GM19240 (cell line): Measurements from ENCODE around the gene CCDC85C.

Source experiments
- DNase-seq: peaks from one replicate; pipeline ENCODE4 v3.0.0; 2011; ENCODE audit warnings: low spot score; ENCODE audit not compliant: insufficient read length

The CCDC85C gene

DNA sequence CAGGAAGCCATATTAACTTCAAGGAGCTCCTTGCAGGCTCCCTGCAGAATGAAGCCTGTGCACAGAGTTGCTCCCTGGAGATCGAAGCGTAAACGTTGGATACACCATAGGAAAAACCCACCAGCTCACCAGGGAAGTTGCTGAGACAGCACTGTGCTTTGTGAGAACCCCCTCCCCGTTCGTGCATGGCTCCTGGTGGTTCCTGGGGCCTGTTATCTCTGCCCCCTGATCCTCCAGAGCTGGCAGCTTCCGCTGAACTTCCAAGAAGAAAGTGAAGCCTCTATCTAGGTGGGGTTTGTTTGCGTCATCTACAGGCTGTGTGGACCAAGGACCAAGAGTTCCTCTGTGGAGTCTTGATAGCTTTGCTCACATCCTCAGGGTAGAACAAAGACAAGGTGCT is 2.4 kb upstream of the CCDC85C start:
- DNase-seq, result no peak

DNA sequence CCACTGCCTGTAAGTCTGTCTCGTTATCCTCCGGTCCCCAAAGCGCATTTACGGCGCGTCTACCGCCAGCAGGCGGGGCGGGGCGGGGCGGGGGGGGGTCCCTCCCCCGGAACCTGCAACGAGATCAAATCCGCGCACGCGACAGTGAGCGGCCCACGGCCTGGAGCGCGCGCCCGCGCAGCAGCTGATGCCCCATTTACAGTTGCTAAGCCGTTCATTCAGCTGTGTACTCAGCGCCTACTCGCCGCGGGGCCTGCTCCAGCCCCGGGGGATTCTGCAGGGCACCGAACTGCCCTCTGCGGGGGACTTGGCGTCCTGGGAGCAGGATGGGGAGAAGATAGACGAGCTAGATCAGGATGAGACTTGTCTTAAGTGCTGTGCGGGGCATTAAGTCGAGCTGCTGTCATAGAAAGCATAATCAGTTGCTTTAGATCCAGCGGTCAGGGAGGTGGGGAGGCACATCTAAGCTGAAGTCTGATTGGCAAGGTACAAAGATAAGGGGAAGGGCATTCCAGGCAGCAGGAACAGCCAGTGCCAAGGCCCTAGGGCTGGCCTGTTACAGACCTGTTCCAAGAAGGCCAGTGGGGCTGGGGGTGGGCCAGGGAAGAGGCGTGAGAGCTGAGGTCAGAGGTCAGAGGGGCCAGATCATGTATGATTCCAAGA is 1.4 kb upstream of the CCDC85C start:
- DNase-seq, result peak; percentile 55

DNA sequence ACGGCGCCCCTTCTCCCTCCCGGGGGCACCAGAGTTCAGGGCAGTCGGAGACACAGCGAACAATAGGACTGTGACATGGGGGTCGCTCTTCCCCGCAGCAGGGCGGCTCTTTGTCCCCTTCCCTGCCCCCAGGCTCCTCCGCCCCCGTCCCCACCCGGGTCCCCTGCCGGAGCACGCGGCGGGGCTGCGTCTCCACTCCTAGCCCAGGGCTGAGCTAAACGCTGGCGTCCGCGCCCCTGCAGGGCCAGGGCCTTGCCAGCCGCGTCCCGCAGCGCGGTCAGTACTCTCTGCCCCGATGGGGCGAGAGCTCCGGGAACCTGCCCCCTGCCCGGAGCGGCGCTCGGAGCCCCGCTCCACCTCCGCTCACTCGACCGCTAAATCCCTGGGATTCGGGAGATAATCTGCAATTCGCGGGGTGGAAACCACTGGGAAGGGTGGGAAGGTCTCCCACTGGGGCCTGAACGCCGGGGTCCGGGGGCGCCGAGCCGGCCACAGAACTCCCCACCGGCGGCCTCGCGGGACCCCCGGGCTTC is 825 bp upstream of the CCDC85C start:
- DNase-seq, result no peak

DNA sequence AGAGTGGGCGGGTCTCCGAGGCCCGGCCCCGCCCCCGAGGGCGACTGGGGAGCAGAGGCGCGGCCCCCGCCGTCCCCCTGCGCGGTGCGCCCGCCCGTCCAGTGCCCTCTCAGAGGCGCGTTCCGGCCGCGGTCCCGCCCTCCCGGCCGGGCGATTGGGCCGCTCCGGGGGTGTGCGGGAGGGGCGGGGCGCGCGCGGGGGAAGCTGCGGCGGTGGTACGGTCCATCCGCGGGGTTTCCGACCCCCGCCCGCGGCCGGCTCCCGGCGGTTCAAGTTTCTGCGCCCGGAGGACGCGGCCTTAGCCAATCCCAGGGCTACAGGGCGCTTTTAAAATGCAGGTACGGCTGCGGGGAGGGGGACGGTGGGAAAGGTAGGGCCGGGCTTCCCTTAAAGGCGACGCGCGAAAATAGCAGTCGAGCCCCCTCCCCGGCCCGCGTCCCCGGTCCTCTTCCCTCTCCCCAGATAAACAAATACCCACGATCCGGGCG is 315 bp upstream of the CCDC85C start:
- peak; percentile 97 for DNase-seq

DNA sequence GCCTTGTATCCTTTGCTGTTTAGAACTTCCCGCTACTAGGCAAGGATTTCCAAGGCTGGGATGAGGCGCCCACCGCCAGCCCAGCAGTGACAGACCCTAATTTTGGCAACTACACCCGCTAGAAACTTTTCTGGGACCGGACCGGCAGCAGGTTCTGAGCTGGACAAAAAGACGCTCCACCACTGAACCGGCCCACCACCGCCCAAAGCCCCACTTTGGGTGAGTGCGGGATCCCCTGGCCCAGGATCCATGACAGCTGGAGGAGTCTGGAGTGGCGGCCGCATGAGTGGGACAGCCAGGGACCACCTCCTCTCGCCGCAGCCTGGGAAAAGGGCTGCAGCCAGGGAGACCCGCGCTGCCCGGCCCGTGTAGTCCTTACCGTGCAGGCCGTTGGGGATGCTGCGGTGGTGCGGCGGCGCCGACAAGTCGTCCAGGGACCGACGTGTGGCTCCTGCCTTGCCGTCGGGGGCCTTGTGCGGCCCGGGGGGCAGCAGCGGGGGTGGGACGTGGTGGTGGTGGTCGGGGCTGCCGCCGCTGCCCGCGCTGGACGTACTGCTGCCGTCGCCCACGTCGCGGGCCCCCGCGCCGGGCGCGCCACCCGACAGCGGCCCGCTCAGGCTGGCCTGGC is 1.1 kb downstream of the CCDC85C start:
- no peak for DNase-seq

DNA sequence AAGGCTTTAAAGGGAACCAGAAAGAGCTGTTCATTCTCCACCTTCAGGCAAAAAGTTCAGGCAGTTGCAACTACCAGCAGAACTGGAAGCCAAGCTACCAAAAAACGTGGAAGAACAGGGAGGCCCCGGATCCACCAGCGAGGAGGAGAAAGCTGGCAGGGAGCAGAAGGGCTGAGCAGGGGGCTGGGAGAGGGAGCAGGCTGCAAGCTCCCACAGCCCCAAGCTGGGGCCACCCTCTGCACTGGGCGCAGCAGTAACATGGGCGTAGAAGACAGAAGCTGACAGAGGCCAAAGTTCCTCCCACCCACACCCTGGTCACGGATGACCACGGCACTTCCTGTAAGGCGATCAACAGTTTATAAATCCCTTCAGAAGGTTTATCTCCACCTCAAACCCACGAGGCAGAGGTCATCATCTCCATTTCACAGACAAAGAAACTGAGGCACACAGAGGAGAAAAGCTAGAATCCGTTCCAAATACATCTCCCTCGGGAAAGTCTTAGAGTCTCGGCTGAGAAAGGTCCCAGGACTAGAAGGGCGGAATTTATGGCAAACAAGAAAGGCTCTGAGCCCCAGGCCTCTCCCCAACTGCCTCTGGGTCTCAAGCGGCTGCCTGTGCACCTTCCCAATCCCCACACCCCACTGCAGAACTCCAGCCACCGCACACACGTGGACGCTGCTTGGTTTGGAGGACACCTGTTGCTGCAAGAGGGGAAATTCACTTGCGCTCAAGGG is 1.8 kb downstream of the CCDC85C start:
- no peak for DNase-seq

DNA sequence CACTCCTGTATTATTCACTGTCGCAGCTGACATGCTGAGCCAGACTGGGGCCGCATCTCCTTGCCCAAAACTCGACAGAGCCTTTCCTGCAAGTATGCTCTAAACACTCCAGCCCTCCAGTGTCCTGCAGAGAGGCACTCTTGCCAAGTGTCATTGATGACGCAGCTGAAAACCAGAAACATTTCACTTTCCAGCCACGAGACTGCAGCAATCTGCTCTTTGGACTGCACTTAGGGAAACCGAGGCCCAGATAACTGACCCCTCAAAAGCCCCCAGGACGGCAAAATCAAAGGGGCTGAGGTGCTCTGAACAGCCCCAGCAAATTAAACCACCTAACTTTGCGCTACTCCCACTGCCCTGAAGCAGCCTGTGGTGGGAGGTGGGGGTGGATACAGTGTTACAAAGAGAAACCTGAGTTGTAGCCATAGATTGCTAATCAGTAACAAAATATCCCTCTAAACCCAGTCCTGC is 2.6 kb downstream of the CCDC85C start:
- DNase-seq, result no peak

DNA sequence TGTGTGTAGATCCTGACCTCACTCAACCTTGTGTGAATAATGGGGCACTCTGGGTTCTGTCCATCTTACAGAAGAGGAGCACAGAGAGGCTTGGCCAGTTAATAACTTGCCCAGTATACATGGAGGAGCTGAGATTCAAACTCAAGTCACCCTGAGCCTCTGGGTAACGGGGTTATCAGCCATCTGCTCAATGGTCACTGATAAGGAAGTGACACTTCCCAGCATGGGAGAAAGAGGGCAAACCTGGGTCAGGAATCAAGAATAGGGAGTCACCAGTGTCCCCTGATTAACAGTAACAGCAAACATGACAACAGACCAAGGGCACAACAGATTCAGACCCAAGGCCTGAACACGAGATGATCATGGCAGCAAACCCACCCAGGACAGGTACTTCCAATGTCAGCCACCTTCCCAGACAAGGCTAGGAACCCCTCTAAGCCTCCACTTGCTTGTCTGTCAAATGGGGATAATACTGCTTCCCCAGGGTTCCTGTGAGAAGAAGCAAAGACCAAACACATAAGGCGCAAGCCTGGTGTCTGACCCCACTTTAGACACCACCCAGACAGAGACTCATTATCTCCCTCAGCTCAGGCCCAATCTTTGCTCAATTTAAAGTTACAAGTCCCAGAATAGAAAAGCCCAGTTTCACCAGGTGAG is 3.6 kb downstream of the CCDC85C start:
- DNase-seq, result no peak

DNA sequence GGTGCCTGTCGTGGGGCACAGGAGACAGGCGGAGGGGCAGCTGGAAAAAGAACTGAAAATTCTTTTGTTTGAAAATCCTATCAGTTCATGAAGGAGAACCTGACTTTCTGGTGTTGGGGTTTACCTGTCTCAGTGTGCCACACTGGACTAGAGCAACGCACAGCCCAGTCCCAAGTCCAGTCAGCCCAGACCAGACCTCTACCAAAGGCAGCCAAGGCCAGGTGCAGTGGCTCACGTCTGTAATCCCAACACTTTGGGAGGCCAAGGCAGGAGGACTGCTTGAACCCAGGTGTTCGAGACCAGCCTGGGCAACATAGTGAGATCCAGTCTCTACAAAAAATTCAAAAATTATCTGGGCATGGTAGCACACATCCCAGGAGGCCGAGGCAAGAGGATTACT is 4.6 kb downstream of the CCDC85C start:
- no peak for DNase-seq

DNA sequence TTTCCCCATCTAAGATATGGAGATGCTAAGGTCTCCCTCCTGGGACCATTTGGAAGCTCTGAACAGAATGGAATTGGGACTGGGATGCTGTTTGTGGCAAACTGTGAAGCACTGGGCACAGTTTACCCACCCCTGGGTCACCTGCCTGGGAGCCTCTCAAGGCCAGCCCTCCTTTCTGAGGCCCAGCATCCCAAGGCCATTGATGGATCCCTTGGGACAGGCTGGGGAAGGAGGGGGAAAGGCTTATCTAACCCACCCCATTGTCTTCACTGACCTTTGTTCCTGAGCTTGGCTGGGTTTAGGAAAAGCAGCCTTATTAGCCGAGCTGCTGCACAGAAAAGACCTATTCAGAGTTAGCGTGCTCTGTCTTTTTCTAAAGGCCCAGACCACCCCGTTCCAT is 5.2 kb downstream of the CCDC85C start:
- no peak for DNase-seq

DNA sequence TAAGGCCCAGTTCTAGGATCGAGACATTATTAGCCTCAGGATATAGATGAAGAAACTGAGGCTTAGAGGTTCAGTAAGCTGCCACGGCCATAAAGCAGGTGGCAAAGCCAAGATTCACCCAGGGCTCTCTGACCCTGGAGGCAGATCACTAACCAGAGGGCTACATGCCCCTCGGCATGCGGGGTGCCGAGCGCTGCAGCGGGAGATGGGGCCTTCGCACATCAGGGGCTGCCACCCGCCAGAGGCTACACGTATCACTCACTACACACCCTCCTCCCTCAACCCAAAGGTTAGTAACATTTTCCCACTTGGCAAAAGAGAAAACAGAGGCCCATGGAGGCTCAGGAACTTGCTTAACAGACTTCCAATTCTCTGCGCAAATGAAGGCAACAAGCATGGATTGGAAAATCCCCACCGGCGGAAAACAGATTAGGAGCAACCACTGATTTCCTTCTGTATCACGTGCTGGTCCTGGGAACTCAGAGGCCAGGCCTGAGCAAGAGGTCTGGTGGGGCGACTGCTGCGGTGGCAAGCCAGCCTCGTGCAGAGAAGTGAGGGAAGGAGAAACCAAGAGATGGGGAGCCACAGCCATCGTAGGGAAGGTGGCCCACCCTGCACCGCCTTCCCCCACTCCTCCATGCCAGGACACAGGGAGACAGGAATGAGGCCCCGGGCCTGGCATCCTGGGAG is 6.0 kb downstream of the CCDC85C start:
- DNase-seq, result no peak

DNA sequence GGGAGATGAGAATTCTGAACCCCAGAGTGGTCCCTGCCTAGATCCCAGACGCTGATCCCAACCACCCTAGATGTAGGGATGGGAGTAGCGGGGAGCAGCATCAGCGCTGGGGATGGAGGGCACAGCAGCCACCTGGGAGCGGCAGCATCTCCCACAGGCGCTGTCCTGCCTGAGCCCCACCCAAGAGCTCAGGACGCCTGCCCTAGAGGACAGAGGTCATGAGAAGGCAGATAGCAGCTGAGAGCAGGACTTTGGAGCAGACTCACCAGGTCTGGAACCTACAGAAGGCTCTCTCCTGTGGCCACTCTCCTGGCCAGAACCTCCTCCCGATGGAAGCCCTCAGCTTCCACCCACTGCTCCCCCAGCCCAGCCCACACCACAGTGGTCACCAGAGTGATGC is 7.2 kb downstream of the CCDC85C start:
- no peak for DNase-seq

DNA sequence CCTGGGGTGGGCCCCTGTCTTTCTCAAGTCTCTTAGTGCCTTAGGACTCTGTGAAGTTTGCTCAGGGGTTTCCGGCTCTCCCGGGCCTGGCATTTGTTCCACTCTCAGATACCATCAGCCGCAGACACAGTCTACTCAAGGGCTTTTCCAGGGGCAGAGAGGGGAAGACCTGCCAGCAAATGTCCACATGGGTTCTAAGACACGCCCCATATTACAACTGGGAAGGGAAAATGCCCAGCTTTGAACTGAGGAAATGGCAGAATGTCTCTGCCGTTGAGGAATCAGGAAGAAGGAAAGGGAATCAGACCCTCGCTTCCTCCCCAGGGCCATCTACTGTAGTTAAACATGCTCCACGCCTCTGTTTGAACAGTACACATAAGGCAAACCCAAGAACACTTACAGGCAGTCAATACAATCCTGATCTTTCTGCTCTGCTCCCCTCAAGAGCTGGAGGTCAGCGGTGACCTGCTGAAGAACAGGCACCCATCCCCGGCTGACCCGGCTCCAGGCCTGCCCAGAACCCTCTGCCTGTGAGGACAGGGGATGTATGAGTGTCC is 7.9 kb downstream of the CCDC85C start:
- DNase-seq, result no peak

DNA sequence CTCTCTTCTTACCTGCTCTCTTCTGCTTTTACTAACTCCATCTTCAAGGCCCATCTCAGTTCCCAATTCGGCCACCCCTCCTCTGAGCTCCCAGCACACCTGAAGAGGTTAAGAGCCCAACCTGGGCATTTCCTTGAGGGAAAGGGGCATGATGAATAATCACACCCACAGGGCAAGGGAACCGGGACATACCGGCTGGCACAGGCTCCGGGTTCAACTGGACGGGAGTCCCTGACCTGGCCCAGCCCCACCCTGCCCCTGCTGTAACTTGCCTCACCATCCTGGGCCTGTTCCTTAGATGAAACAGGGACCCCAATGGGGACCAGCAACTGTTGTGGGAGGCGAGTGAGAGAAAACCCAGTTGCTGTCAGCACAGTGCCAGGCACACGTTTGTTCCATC is 8.5 kb downstream of the CCDC85C start:
- no peak for DNase-seq

DNA sequence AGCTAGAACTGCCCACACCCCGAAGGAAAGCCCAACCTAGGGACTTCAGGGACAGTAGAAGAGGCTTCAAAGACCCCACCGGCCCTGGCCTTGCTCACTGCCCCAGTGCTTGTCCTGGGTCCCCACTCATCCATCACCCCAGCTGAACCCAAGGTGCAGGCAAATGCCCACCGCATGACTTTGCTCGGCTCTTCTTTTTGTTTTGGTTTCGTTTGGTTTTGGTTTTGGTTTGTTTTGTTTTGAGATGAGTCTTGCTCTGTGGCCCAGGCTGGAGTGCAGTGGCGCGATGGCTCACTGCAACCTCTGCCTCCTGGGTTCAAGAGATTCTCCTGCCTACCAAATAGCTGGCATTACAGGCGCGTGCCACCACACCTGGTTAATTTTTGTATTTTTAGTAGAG is 9.0 kb downstream of the CCDC85C start:
- DNase-seq, result peak; percentile 75

DNA sequence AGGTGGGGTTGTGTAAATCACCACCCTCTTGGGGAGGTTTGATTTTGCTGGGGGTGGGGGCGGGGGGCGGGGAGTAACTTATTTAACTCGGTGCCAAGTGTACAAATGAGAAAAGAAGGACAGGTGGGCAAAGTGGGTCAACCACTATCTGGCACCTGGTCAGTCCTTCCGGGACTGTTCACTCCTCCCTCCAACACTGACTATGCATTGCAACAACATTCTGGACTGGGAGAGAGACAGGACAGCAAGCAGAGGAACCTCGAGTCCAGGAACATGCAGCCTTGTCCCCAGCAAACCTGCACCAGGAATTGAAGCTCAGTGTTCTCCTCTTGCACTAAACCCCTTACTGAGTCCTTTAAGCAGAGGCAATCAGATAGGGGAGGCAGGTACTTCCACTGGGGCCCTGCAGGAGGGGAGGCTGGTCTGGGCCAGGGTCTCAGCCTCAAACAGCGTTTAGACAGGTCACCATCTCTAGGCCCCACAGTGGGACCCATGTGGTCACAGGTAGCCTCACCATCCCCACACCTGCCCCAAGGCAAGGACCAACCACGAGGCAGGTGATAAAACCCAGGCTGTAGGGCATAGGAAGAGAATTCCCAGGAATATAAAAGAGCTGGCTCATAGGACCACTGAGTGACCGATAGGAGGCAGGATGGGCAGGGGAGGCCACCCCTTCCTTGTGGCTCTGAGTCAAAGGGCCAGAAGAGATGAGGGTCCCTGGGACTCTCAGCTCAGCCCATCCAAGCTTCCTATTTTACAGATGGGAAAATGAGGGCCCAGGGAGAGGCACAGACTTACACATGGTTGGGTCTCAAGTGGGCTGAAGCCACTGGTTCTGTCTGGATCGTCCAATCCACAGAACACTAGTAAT is 9.8 kb downstream of the CCDC85C start:
- DNase-seq, result no peak

DNA sequence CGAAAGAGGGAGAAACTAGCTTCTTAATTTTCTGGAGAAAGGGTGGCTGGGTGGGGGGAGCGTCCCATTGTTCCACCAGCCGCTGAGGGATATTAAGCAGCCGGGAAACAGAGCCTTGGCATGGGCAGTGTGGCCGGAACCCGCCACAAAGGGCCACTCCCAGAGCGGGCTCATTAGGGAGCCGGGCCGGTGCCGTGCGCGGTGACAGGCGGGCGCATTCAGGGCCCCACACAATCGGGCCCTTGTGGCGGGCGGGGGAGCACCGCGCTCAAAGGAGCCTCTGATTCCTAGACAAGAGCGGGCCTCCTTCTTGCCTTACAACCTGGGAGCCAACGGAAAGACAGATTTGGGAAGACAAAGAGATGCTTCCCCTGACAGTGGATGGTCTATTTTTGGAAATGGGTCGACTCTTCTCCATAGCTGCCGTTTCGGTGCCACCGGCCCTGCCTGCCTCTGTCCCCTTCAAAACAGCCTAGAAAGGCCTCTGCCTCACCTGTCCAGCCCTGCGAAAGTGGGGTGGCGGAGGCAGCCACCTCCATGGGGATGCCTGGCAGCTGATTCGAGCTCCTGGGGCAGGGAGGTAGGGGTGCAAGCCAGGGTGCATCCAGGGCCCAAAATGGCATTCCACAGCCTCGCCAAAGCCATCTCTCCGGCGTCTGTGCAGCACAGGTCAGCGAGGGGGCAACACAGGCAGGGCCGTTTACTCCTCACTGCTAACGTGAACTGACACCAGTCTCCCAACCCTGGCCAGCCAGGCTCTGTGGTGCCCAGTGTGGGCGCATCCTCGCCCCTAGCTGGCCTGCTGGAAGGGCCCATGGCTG is 10.9 kb downstream of the CCDC85C start:
- DNase-seq, result no peak

DNA sequence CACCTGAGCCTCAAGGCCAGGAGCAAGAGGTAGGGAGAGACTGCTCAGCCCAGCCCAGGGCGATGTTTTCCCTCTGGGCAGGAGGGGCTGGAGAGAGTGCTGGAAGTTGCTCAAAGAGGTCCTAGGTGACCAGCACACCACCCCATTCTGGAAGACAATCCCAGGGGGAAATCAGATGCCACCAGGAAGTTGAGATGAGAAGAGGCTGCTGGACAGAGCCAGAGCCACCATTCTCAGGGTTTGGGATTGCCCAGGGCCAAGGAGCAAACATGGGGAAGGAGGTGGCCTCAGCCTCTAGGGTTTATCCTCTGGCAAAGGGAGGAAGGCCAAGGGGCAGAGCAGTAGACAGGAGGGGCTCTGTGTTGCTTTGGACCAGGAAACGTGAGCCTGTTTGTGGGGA is 11.6 kb downstream of the CCDC85C start:
- DNase-seq, result no peak
